Transverse colon (tissue), 4 donors: Measurements from ENCODE around the gene CDK5RAP3. TPM values are rescaled to one million over a fixed set of nuclear protein-coding genes. Genes with fewer than 3 reads are reported as not detected.

Experiments used
- DNase-seq: peaks from one replicate; pipeline ENCODE4 v3.0.0-alpha.2; 2019
- H3K27ac ChIP-seq, 4 donors: fragments of 200-600 bp; sonication (generic); 2 replicates each; pipeline ENCODE4 v1.5.1; 2016 to 2018; ENCODE audit warnings: inconsistent platforms in 4 of 4
- H3K27me3 ChIP-seq: fragments of 200-600 bp; sonication (generic); 2 replicates; pipeline ENCODE4 v1.5.1; 2017; ENCODE audit warnings: inconsistent platforms
- H3K36me3 ChIP-seq, 4 donors: fragments of 200-600 bp; sonication (generic); 2 replicates each; pipeline ENCODE4 v1.5.1; 2017 to 2019; ENCODE audit warnings: inconsistent platforms in 4 of 4
- H3K4me1 ChIP-seq, 4 donors: fragments of 200-600 bp; sonication (generic); 2 replicates each; pipeline ENCODE4 v1.5.1; 2017 to 2020; ENCODE audit warnings: inconsistent platforms in 4 of 4
- H3K4me3 ChIP-seq, 4 donors: fragments of 200-600 bp; sonication (generic); 1 replicate in 1 of 4; 2 replicates in 3 of 4; pipeline versions ENCODE4 v1.5.1 to v1.6.1; 2017 to 2019; ENCODE audit warnings: inconsistent platforms in 4 of 4
- H3K9me3 ChIP-seq, 2 donors: fragments of 200-600 bp; sonication (generic); 2 replicates each; pipeline ENCODE4 v1.5.1; 2017 to 2019; ENCODE audit warnings: inconsistent platforms in 2 of 2
- CTCF ChIP-seq, 5 experiments: fragments of 200-600 bp in 3 of 5; fragments of 450-650 bp in 2 of 5; sonication (generic) in 3 of 5; IDR thresholded peaks; 1 replicate in 2 of 5; 2 replicates in 3 of 5; pipeline ENCODE4 v1.5.1; 2016 to 2017; ENCODE audit warnings: antibody characterized with exemption in 5 of 5, inconsistent platforms in 3 of 5, mild to moderate bottlenecking in 2 of 5, moderate library complexity in 1 of 5
- EP300 ChIP-seq: sonication (generic); formaldehyde crosslinking; IDR thresholded peaks from one replicate; pipeline ENCODE4 v1.6.1; 2017; ENCODE audit warnings: antibody characterized with exemption, low read depth
- POLR2A ChIP-seq: fragments of 450-650 bp; IDR thresholded peaks from one replicate; pipeline ENCODE4 v1.6.1; 2016; ENCODE audit warnings: antibody characterized with exemption, mild to moderate bottlenecking, moderate library complexity
- POLR2AphosphoS5 ChIP-seq, 3 donors: sonication (generic); formaldehyde crosslinking; IDR thresholded peaks; one replicate each; pipeline ENCODE4 v1.6.1; 2016; ENCODE audit warnings: antibody characterized with exemption in 3 of 3
- WGBS, 2 donors: methylation state at CpG; one replicate each; pipeline ENCODE4 v1.1.5; 2018; ENCODE audit warnings: low coverage in 1 of 2; 5-methylcytosine and 5-hydroxymethylcytosine counted together
- in situ Hi-C, 4 donors: fragments of 200-750 bp; cut with MboI; loops; one replicate each; pipeline versions ENCODE4 v1.15.0 to v1.15.1; 2017; ENCODE audit warnings: low sequenced_read_pairs in 3 of 4, low pct_ligation_motif_present in 1 of 4, low pct_unique_long_range_greater_than_20kb in 1 of 4
- intact Hi-C: fragments of 100-400 bp; cut with DNase I; formaldehyde crosslinking; loops from one replicate; pipeline ENCODE4 v1.15.1; 2023; ENCODE audit warnings: low total_unique reads
- total RNA-seq, 4 donors: library from RNA; depleted of rRNA; stranded (reverse); fragments of >200 nt; gene quantifications; one replicate each; pipeline ENCODE4 v1.1.0, GENCODE V29; 2016

CDK5RAP3 gene
- total RNA-seq, 4 donors from 2014 or later, result 159 to 540 (median 296) TPM

- H3K9me3 ChIP-seq, result no peaks in the 10 kb centered on the region
- H3K36me3 ChIP-seq, result peaks cover 0 to 10% (median 4%) of the 10 kb centered on the region in 4 donors
- H3K27ac ChIP-seq, result peak overlapping the region; percentile 44 to 88 (median 65)
- peaks cover 26 to 66% (median 44%) of the 10 kb centered on the region in 4 donors for H3K4me1 ChIP-seq
- H3K27me3 ChIP-seq, result no peaks in the 10 kb centered on the region
- peak overlapping the region; percentile 14 to 89 (median 39) for H3K4me3 ChIP-seq
- in situ Hi-C loops, result loop anchor here in 1 of 4 donors (25.0 kb wide), 1 partner anchor 133 kb away; the partner anchor contains the start of genes LRRC46, MRPL10 and SCRN2
- DNase-seq, result no peak
- TF ChIP-seq POLR2A (no peak), CTCF (IDR thresholded peaks at IDR 0.05) (no peak), EP300 (no peak), POLR2AphosphoS5 (IDR thresholded peaks at IDR 0.05) (no peak)
- intact Hi-C loops, result no loop called here
- WGBS, 2 donors, result 47 to 80% methylated on average over 7 to 15 of the region's 15 CpGs
These were observed 786 bp upstream of the CDK5RAP3 start for GRCh38 chr17:47969930-47970724.

- in situ Hi-C loops, result loop anchor here in 1 of 4 donors (25.0 kb wide), 1 partner anchor 136 kb away; the partner anchor contains the start of genes LRRC46, MRPL10 and SCRN2
- TF ChIP-seq POLR2A, result no peak
- TF ChIP-seq EP300, result no peak
- TF ChIP-seq POLR2AphosphoS5 (IDR thresholded peaks at IDR 0.05), result no peak
- TF ChIP-seq CTCF (IDR thresholded peaks at IDR 0.05), result no peak
- peaks cover 0 to 26% (median 9%) of the 10 kb centered on the region in 4 donors for H3K36me3 ChIP-seq
- H3K27ac ChIP-seq, result no peak overlapping the region
- H3K27me3 ChIP-seq, result no peaks in the 10 kb centered on the region
- 83 to 98% methylated on average over 2 to 8 of the region's 8 CpGs for WGBS, 2 donors
- no peaks in the 10 kb centered on the region for H3K9me3 ChIP-seq
- no peak overlapping the region for H3K4me3 ChIP-seq
- intact Hi-C loops, result no loop called here
- peaks cover 13 to 32% (median 21%) of the 10 kb centered on the region in 4 donors for H3K4me1 ChIP-seq
- DNase-seq, result no peak
These were observed 2.6 kb downstream of the CDK5RAP3 start for GRCh38 chr17:47973541-47973940.

- Histone ChIP-seq H3K9me3 (no peaks in the 10 kb centered on the region), H3K4me3 (no peak overlapping the region), H3K4me1 (peaks cover 12 to 18% (median 15%) of the 10 kb centered on the region in 4 donors), H3K27ac (no peak overlapping the region), H3K27me3 (no peaks in the 10 kb centered on the region), H3K36me3 (peaks cover 0 to 39% (median 14%) of the 10 kb centered on the region in 4 donors)
- TF ChIP-seq POLR2A (no peak), CTCF (IDR thresholded peaks at IDR 0.05) (no peak), POLR2AphosphoS5 (IDR thresholded peaks at IDR 0.05) (no peak), EP300 (no peak)
- intact Hi-C loops (no loop called here), in situ Hi-C loops (no loop called here)
- 83 to 93% methylated on average over 3 to 15 of the region's 15 CpGs for WGBS, 2 donors
- DNase-seq, result no peak
These were observed 4.4 kb downstream of the CDK5RAP3 start for GRCh38 chr17:47975189-47975822.

GRCh38 chr17:47975823-47976205, 4.9 kb downstream of the CDK5RAP3 start:
- H3K36me3 ChIP-seq, result peaks cover 0 to 39% (median 14%) of the 10 kb centered on the region in 4 donors
- H3K4me3 ChIP-seq, result no peak overlapping the region
- DNase-seq, result no peak
- no peak overlapping the region for H3K27ac ChIP-seq
- no peaks in the 10 kb centered on the region for H3K27me3 ChIP-seq
- peaks cover 9 to 17% (median 12%) of the 10 kb centered on the region in 4 donors for H3K4me1 ChIP-seq
- intact Hi-C loops (loop anchor here (2.0 kb wide), 1 partner anchor 43 kb away; no protein-coding TSS in a partner anchor), in situ Hi-C loops (no loop called here)
- 92% methylated on average over 10 of the region's 10 CpGs; no CpG with 5 or more reads in 1 of the 2 donors for WGBS, 2 donors
- H3K9me3 ChIP-seq, result no peaks in the 10 kb centered on the region
- TF ChIP-seq CTCF (IDR thresholded peaks at IDR 0.05) (no peak), POLR2A (no peak), POLR2AphosphoS5 (IDR thresholded peaks at IDR 0.05) (no peak), EP300 (no peak)
